ENCODE results near the gene RPS10.
"Not testable (repeated sequence)": the region's sequence is repeated elsewhere in the genome, so short reads cannot be mapped to it uniquely, and the experiment has no call there.

RPS10 gene

GRCh38 chr6:34381081-34381480 is 44.8 kb downstream of the RPS10 start:
- H3K27me3 Mint-ChIP-seq (ENCODE audit: low read depth), result no peaks in the 10 kb centered on the region
- peaks cover 4% of the 10 kb centered on the region for H3K4me1 Mint-ChIP-seq (ENCODE audit: low read depth)
- no peaks in the 10 kb centered on the region for H3K9me3 Mint-ChIP-seq
- no peak for DNase-seq (ENCODE audit: low spot score)
- H3K4me3 Mint-ChIP-seq, result no peak overlapping the region
- H3K36me3 Mint-ChIP-seq (ENCODE audit: low read depth), result peaks cover 2% of the 10 kb centered on the region
- no peak overlapping the region for H3K27ac Mint-ChIP-seq

DNA sequence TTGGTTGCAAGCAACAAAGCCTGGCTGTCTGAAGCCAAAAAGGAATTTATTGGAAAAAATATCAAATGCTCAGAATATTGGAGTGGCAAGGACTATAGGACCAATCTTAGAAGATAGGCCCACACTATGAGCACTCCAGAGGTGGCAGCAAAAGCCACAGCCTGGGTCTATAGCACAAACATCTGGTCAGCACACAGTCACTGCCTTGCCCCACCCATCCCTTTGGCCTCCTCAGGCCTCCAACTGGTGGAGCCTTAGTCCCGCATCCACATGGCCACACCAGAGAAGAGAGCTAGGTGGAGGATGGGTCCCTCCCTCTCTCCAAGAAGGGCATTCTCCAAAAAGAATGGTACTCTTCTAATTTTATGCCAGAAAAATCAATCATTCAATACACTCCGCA is 47.4 kb downstream of the RPS10 start:
- H3K4me1 Mint-ChIP-seq (ENCODE audit: low read depth), result peaks cover 3% of the 10 kb centered on the region
- H3K9me3 Mint-ChIP-seq, result no peaks in the 10 kb centered on the region
- H3K4me3 Mint-ChIP-seq, result no peak overlapping the region
- no peak overlapping the region for H3K27ac Mint-ChIP-seq
- H3K36me3 Mint-ChIP-seq (ENCODE audit: low read depth), result no peaks in the 10 kb centered on the region
- no peaks in the 10 kb centered on the region for H3K27me3 Mint-ChIP-seq (ENCODE audit: low read depth)
- DNase-seq (ENCODE audit: low spot score), result no peak

- no peak for DNase-seq (ENCODE audit: low spot score)
- no peaks in the 10 kb centered on the region for H3K4me1 Mint-ChIP-seq (ENCODE audit: low read depth)
- no peaks in the 10 kb centered on the region for H3K9me3 Mint-ChIP-seq
- H3K27ac Mint-ChIP-seq, result no peak overlapping the region
- H3K4me3 Mint-ChIP-seq, result no peak overlapping the region
- no peaks in the 10 kb centered on the region for H3K27me3 Mint-ChIP-seq (ENCODE audit: low read depth)
- no peaks in the 10 kb centered on the region for H3K36me3 Mint-ChIP-seq (ENCODE audit: low read depth)
Measured at GRCh38 chr6:34377984-34378383, 47.9 kb downstream of the RPS10 start.

GRCh38 chr6:34377571-34377970 is 48.3 kb downstream of the RPS10 start:
- H3K4me1 Mint-ChIP-seq (ENCODE audit: low read depth); H3K36me3 Mint-ChIP-seq (ENCODE audit: low read depth); H3K27ac Mint-ChIP-seq; DNase-seq (ENCODE audit: low spot score); H3K9me3 Mint-ChIP-seq; H3K4me3 Mint-ChIP-seq; H3K27me3 Mint-ChIP-seq (ENCODE audit: low read depth): not testable (repeated sequence)

DNA sequence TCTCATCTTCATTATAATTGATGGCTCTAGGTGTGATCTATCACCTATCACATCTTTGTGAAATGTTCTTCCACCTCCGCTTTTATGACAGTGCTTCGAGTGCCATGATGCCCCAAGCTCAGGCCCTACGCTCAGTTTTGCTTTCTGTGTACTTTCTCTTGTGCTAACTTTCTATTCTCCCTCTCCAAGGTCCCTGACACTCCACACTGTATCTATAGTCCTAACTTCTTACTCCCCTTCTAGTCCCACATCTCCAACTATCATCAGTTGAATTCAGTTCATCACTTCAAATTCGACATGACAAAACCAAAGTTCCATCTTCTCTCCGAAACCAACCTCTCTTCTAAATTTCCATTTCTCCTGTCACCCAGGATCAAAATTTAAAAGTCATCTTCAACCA is 50.0 kb downstream of the RPS10 start:
- Mint-ChIP-seq H3K4me1 (ENCODE audit: low read depth) (no peaks in the 10 kb centered on the region), H3K27ac (no peak overlapping the region), H3K9me3 (no peaks in the 10 kb centered on the region), H3K27me3 (ENCODE audit: low read depth) (no peaks in the 10 kb centered on the region), H3K4me3 (no peak overlapping the region), H3K36me3 (ENCODE audit: low read depth) (peaks cover 3% of the 10 kb centered on the region)
- no peak for DNase-seq (ENCODE audit: low spot score)

GRCh38 chr6:34374508-34374907 is 51.4 kb downstream of the RPS10 start:
- Mint-ChIP-seq H3K27ac (no peak overlapping the region), H3K9me3 (no peaks in the 10 kb centered on the region), H3K4me3 (no peak overlapping the region), H3K4me1 (ENCODE audit: low read depth) (peaks cover 3% of the 10 kb centered on the region), H3K36me3 (ENCODE audit: low read depth) (peaks cover 6% of the 10 kb centered on the region), H3K27me3 (ENCODE audit: low read depth) (no peaks in the 10 kb centered on the region)
- DNase-seq (ENCODE audit: low spot score), result no peak

GRCh38 chr6:34374069-34374468 is 51.8 kb downstream of the RPS10 start:
- no peaks in the 10 kb centered on the region for H3K27me3 Mint-ChIP-seq (ENCODE audit: low read depth)
- H3K4me3 Mint-ChIP-seq, result no peak overlapping the region
- no peak for DNase-seq (ENCODE audit: low spot score)
- peaks cover 6% of the 10 kb centered on the region for H3K36me3 Mint-ChIP-seq (ENCODE audit: low read depth)
- peaks cover 3% of the 10 kb centered on the region for H3K4me1 Mint-ChIP-seq (ENCODE audit: low read depth)
- H3K9me3 Mint-ChIP-seq, result no peaks in the 10 kb centered on the region
- no peak overlapping the region for H3K27ac Mint-ChIP-seq

- Mint-ChIP-seq H3K9me3 (no peaks in the 10 kb centered on the region), H3K27ac (no peak overlapping the region), H3K4me1 (ENCODE audit: low read depth) (peaks cover 3% of the 10 kb centered on the region), H3K27me3 (ENCODE audit: low read depth) (no peaks in the 10 kb centered on the region), H3K36me3 (ENCODE audit: low read depth) (peaks cover 6% of the 10 kb centered on the region), H3K4me3 (no peak overlapping the region)
- no peak for DNase-seq (ENCODE audit: low spot score)
Measured at GRCh38 chr6:34373511-34373910, 52.4 kb downstream of the RPS10 start.

- not testable (repeated sequence) for H3K4me3 Mint-ChIP-seq; H3K36me3 Mint-ChIP-seq (ENCODE audit: low read depth); H3K9me3 Mint-ChIP-seq; H3K27me3 Mint-ChIP-seq (ENCODE audit: low read depth); DNase-seq (ENCODE audit: low spot score); H3K4me1 Mint-ChIP-seq (ENCODE audit: low read depth); H3K27ac Mint-ChIP-seq
Measured at GRCh38 chr6:34371865-34372264, 54.0 kb downstream of the RPS10 start.

DNA sequence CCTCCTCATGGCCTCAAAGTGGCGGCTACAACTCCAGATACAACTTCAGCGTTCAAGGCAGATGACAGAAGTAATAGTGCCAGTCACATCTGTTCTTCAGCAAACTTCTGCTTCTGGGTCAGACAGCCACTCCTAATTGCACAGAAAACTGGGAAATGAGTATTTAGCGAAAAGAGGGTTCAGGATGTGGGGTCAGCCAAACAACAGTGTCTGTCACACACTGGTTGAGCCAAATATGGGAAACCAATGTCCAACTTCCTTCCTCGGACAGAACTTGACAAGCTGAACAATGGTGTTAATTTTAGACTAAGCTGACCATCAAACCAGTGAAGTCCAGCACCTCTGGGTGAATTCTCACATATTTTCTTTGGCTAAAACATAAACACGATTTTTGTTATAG is 55.5 kb downstream of the RPS10 start:
- H3K4me1 Mint-ChIP-seq (ENCODE audit: low read depth), result peaks cover 6% of the 10 kb centered on the region
- no peaks in the 10 kb centered on the region for H3K9me3 Mint-ChIP-seq
- H3K4me3 Mint-ChIP-seq, result no peak overlapping the region
- H3K27me3 Mint-ChIP-seq (ENCODE audit: low read depth), result no peaks in the 10 kb centered on the region
- peaks cover 6% of the 10 kb centered on the region for H3K36me3 Mint-ChIP-seq (ENCODE audit: low read depth)
- no peak overlapping the region for H3K27ac Mint-ChIP-seq
- no peak for DNase-seq (ENCODE audit: low spot score)

DNA sequence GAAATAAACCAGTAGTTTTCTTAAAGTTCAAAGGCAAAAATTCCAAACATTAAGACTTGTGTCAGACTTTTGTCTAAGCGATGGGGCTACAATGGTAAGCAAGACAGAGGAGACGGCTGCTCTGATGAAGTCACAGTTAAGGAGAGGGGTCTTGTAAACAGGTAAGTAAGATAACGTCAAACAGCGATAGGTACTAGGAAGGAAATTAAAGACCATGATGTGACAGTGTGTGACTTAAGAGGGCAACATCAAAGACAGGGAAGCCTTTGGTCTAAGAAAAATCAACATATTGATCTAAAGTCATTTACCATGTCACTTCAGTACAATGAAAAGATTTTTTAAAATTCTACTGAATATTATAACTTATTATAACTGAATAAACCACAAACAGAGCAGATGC is 56.5 kb downstream of the RPS10 start:
- DNase-seq (ENCODE audit: low spot score), result no peak
- H3K36me3 Mint-ChIP-seq (ENCODE audit: low read depth), result peaks cover 6% of the 10 kb centered on the region
- no peaks in the 10 kb centered on the region for H3K27me3 Mint-ChIP-seq (ENCODE audit: low read depth)
- H3K4me3 Mint-ChIP-seq, result no peak overlapping the region
- H3K27ac Mint-ChIP-seq, result no peak overlapping the region
- no peaks in the 10 kb centered on the region for H3K9me3 Mint-ChIP-seq
- H3K4me1 Mint-ChIP-seq (ENCODE audit: low read depth), result peaks cover 6% of the 10 kb centered on the region
